PC-9 (cell line): ENCODE results near the gene KBTBD7. TPM values are rescaled to one million over a fixed set of nuclear protein-coding genes. Genes with fewer than 3 reads are reported as not detected.

Experiments used
- BruUV-seq: library from RNA; stranded (reverse); fragments of 400-500 nt; replicated peaks from 2 replicates; lab custom pipeline; 2021; lab: Mats Ljungman, UMichigan
- CTCF ChIA-PET: fragments of 300-600 bp; sonication (Branson Sonifier 250); formaldehyde crosslinking; loops from one replicate; lab custom pipeline; 2022; ENCODE audit warnings: antibody characterized with exemption; lab: Charles Lee
- POLR2A ChIA-PET: fragments of 300-600 bp; sonication (Branson Sonifier 250); formaldehyde crosslinking; loops from one replicate; lab custom pipeline; 2022; ENCODE audit warnings: antibody characterized with exemption; ENCODE audit not compliant: unreplicated experiment; lab: Charles Lee
- DNase-seq, 2 experiments: peaks; one replicate each; pipeline versions ENCODE4 v3.0.0 to v3.0.0-alpha.2; 2015 to 2022; ENCODE audit warnings: mixed read lengths in 1 of 2
- H2AFZ ChIP-seq: fragments of 200-600 bp; sonication (generic); 2 replicates; pipeline ENCODE4 v1.8.1; 2017; ENCODE audit warnings: antibody characterized with exemption
- H3F3A ChIP-seq: fragments of 200-600 bp; sonication (generic); 2 replicates; pipeline ENCODE4 v1.8.1; 2017; ENCODE audit warnings: antibody characterized with exemption, mild to moderate bottlenecking, low read depth; ENCODE audit not compliant: insufficient read depth
- H3K27ac ChIP-seq: fragments of 200-600 bp; sonication (generic); 2 replicates; pipeline ENCODE4 v1.6.1; 2016; ENCODE audit warnings: mixed run types
- H3K27me3 ChIP-seq: fragments of 200-600 bp; sonication (generic); 2 replicates; pipeline ENCODE4 v1.6.1; 2016; ENCODE audit warnings: low read depth, mixed run types; ENCODE audit not compliant: insufficient read depth
- H3K36me3 ChIP-seq: fragments of 200-600 bp; sonication (generic); 2 replicates; pipeline ENCODE4 v1.6.1; 2016; ENCODE audit warnings: low read depth, mixed run types
- H3K4me1 ChIP-seq: fragments of 200-600 bp; sonication (generic); replicated peaks from 2 replicates; pipeline ENCODE4 v1.6.1; 2016; ENCODE audit warnings: mixed run types; ENCODE audit not compliant: insufficient read depth
- H3K4me2 ChIP-seq: fragments of 200-600 bp; sonication (generic); 2 replicates; pipeline ENCODE4 v1.6.1; 2017; ENCODE audit warnings: mixed run types
- H3K4me3 ChIP-seq: fragments of 200-600 bp; sonication (generic); 2 replicates; pipeline ENCODE4 v1.6.1; 2016; ENCODE audit warnings: mixed run types
- H3K79me2 ChIP-seq: fragments of 200-600 bp; sonication (generic); 2 replicates; pipeline ENCODE4 v1.6.1; 2017; ENCODE audit warnings: low read depth, mixed run types
- H3K9me2 ChIP-seq: fragments of 200-600 bp; sonication (generic); 2 replicates; pipeline ENCODE4 v1.8.1; 2017; ENCODE audit warnings: mild to moderate bottlenecking; ENCODE audit not compliant: insufficient read depth
- H3K9me3 ChIP-seq: fragments of 200-600 bp; sonication (generic); 2 replicates; pipeline ENCODE4 v1.8.1; 2016; ENCODE audit warnings: low read depth; ENCODE audit not compliant: insufficient read depth
- H4K20me1 ChIP-seq: fragments of 200-600 bp; sonication (generic); 2 replicates; pipeline ENCODE4 v1.8.1; 2017; ENCODE audit not compliant: insufficient read depth
- EZH2 ChIP-seq: fragments of 200-600 bp; sonication (generic); IDR thresholded peaks from 2 replicates; pipeline ENCODE4 v1.8.0; 2017; ENCODE audit warnings: antibody characterized with exemption, low read depth
- intact Hi-C: fragments of 100-400 bp; cut with micrococcal nuclease; formaldehyde crosslinking; loops from one replicate; pipeline ENCODE4 v1.10.0; 2022; ENCODE audit not compliant: unreplicated experiment
- total RNA-seq: library from RNA; stranded (reverse); gene quantifications from 2 replicates; pipeline ENCODE4 v1.2.3, GENCODE V29; 2021
- TF ChIP-seq, protein P1 (sequence below): fragments of 200-600 bp; sonication (generic); conservative IDR thresholded peaks from 2 replicates; pipeline ENCODE4 v1.6.1; 2017; ENCODE audit warnings: mixed run types, antibody characterized with exemption, mild to moderate bottlenecking, moderate library complexity

The KBTBD7 gene
- total RNA-seq, 1 experiment from 2014 or later, result 4.1 TPM

DNA sequence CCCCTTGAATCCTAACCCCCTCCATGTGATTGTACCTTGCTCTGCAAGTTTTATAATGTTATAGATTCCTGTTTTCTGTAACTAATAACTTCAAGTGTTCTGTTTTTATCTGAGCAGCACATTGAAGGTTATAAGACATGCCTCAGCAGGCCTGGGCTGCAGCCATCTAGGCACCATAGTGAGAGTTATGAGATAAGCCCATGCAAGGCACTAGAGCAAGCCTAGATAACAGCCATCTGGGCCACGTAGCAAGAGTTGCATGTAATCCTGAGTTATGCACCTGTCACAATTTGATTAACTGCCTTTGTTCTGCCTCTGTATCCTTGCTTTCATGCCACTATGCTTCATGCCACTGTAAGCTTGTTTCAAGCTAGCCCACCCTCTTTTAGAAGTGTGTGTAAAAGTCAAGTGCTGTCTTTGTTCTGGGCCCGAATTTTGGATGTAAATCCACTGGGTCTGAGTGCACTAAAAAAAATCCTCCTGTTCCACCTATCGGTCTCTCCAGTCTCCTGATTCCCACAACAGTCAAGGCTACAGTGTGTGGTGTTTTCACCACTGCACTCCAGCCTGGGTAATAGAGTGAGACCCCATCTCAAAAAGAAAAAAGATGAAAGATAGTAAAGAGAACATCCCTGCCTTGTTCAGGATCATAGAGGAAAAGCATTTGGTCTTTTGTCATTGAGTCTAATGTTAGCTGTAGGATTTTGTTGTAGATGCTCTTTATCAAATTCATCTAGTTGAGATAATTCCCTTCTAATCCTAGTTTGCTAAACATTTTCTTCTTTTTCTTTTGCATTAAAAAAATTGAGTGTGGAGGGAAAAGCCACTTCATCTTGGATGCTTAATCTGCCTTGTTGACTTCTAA is 45.7 kb downstream of the KBTBD7 start:
- Histone ChIP-seq H3K4me2 (no peak overlapping the region), H3K79me2 (no peaks in the 10 kb centered on the region), H2AFZ (no peak overlapping the region), H4K20me1 (no peaks in the 10 kb centered on the region), H3K27me3 (no peaks in the 10 kb centered on the region), H3K4me3 (no peak overlapping the region), H3K27ac (no peak overlapping the region), H3F3A (no peaks in the 10 kb centered on the region), H3K9me2 (no peaks in the 10 kb centered on the region), H3K36me3 (no peaks in the 10 kb centered on the region), H3K9me3 (peaks cover 9% of the 10 kb centered on the region), H3K4me1 (no peaks in the 10 kb centered on the region)
- POLR2A ChIA-PET, result no interaction called here
- CTCF ChIA-PET, result no interaction called here
- intact Hi-C loops, result no loop called here
- TF ChIP-seq, protein P1, sequence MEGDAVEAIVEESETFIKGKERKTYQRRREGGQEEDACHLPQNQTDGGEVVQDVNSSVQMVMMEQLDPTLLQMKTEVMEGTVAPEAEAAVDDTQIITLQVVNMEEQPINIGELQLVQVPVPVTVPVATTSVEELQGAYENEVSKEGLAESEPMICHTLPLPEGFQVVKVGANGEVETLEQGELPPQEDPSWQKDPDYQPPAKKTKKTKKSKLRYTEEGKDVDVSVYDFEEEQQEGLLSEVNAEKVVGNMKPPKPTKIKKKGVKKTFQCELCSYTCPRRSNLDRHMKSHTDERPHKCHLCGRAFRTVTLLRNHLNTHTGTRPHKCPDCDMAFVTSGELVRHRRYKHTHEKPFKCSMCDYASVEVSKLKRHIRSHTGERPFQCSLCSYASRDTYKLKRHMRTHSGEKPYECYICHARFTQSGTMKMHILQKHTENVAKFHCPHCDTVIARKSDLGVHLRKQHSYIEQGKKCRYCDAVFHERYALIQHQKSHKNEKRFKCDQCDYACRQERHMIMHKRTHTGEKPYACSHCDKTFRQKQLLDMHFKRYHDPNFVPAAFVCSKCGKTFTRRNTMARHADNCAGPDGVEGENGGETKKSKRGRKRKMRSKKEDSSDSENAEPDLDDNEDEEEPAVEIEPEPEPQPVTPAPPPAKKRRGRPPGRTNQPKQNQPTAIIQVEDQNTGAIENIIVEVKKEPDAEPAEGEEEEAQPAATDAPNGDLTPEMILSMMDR, result no peak
- no peak for TF ChIP-seq EZH2
- no TSS peak for BruUV-seq
- DNase-seq, result no peak

DNA sequence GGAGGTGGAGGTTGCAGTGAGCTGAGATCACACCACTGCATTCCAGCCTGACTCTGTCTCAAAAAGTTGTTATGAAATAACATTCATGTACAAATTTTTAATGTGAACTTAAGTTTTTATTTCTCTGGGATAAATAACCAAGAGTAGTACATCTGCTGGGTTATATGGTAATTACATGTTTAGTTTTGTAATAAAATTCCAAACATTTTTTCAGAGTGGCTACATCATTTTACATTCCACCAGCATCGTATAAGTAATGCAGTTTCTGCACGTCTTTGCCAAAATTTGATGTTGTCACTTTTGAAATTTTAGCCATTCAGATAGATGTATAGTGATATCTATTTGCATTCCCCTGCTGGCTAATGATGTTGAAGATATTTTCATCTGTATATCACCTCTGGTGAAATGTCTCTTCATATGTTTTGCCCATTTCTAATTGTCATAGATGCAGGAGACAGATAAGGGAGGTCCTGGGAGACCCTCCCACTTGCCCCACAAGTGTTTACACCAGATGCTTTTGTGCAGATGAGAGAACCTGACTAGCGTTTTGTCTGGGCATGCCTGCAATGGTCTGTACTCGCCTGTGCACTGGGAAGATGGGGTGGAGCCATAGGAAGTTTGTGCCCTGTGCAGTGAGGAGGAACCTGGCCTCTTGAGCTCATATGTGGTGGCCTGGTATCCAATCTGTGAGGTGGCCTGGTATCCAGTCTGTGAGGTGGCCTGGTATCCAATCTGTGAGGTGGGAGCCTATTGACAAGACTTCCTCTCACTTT is 49.0 kb downstream of the KBTBD7 start:
- Histone ChIP-seq H3K27me3 (no peaks in the 10 kb centered on the region), H3K4me2 (no peak overlapping the region), H3K9me3 (peaks cover 9% of the 10 kb centered on the region), H3K4me1 (no peaks in the 10 kb centered on the region), H3K27ac (no peak overlapping the region), H3F3A (no peaks in the 10 kb centered on the region), H4K20me1 (no peaks in the 10 kb centered on the region), H3K79me2 (no peaks in the 10 kb centered on the region), H3K36me3 (no peaks in the 10 kb centered on the region), H3K4me3 (no peak overlapping the region), H3K9me2 (no peaks in the 10 kb centered on the region), H2AFZ (no peak overlapping the region)
- DNase-seq, result no peak
- no peak for TF ChIP-seq EZH2
- TF ChIP-seq, protein P1, result no peak
- ChIA-PET POLR2A (interaction anchor here (0.7 kb wide), 1 partner anchor 146 kb away, joined by 3 read pairs; no protein-coding TSS in a partner anchor), CTCF (interaction anchor here (0.6 kb wide), 1 partner anchor 38 kb away, joined by 8 read pairs; no protein-coding TSS in a partner anchor)
- intact Hi-C loops, result no loop called here
- no TSS peak for BruUV-seq

DNA sequence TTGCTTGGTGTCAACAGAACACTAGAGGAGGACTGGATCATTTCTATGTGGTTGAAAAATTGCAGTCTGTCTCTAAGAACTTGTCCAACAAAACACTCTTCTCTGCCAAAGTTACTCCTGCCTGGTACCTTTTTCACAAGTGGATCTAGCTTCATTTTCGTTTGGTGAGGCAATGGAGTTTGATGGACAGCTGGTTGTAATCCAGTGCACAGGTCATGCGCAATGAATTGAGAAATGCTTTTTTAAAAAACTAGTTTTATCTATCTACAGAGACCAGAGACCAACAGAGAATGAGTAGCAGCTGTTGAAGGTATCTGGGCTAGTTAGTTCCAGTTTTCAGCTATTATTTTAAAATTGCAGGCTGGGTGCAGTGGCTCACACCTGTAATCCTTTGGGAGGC is 49.8 kb downstream of the KBTBD7 start:
- TF ChIP-seq EZH2, result no peak
- TF ChIP-seq, protein P1, result no peak
- H3K4me2 ChIP-seq, result no peak overlapping the region
- H3K36me3 ChIP-seq, result no peaks in the 10 kb centered on the region
- H3K27me3 ChIP-seq, result no peaks in the 10 kb centered on the region
- H3K9me2 ChIP-seq, result no peaks in the 10 kb centered on the region
- CTCF ChIA-PET, result no interaction called here
- POLR2A ChIA-PET, result interaction anchor here (0.7 kb wide), 1 partner anchor 147 kb away, joined by 3 read pairs; no protein-coding TSS in a partner anchor
- H3K27ac ChIP-seq, result no peak overlapping the region
- H4K20me1 ChIP-seq, result no peaks in the 10 kb centered on the region
- no peaks in the 10 kb centered on the region for H3F3A ChIP-seq
- H3K9me3 ChIP-seq, result peaks cover 5% of the 10 kb centered on the region
- no peak overlapping the region for H3K4me3 ChIP-seq
- no peaks in the 10 kb centered on the region for H3K79me2 ChIP-seq
- no peaks in the 10 kb centered on the region for H3K4me1 ChIP-seq
- intact Hi-C loops, result no loop called here
- no peak for DNase-seq
- no peak overlapping the region for H2AFZ ChIP-seq
- BruUV-seq, result no TSS peak

Other genes with a start within 250 kb of the KBTBD7 start
- 31.2 and 36.0 TPM in 2 replicates for gene ELF1, start 175.3 kb downstream of the KBTBD7 start, total RNA-seq
- 4.2 and 6.3 TPM in 2 replicates for gene WBP4, start 133.1 kb downstream of the KBTBD7 start, total RNA-seq
- 4.3 TPM in 2 replicates for gene KBTBD6, start 61.8 kb downstream of the KBTBD7 start, total RNA-seq
- 8.2 and 15.8 TPM in 2 replicates for gene MTRF1, start 69.0 kb upstream of the KBTBD7 start, total RNA-seq
- gene NAA16, start 116.7 kb upstream of the KBTBD7 start, total RNA-seq, result 11.0 and 12.1 TPM in 2 replicates